ENCODE measurements around the gene USP2.
A peak's percentile ranks its signal among the peaks of the same experiment; 100 is the strongest.

Gene USP2

DNA sequence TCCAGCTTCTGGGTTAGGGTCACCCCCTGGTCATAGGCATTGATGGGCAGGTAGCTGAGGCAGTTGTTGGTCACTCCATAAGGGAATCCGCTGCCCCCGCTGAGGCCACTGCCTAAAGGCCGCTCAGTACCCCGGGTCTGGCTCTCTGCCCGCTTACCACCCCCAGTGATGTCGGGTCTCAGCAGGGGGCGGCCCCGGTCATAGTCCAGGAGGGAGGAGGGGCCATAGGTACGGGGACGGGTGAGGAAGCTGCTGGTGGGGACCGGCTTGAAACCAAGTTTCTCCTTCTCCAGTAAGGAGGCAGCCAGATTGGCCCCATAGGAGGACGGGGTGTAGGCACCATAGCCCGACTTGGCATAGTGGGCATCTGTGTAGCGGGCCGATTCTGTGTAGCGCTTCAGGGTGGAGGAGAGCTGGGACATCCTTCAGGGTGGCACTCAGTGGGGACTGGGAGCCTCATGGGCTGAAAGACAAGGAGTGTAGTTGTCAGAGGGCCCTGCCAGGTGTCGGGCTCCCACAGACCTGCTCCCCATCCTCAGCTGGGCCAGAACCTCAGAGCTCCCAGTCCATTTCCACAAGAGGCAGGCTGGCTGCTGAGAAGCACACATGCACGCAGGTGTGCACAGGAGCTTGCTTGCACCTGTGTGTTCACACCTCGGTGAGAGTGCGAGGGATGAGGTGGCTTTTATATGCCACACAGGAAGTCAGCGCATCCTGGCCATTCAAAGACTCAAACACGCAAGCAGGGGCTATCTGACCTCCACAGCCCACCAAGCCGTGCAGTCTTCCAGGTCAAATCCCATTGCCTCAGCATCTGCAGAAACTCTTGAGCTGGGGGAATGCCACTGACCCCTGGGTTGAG is 8.2 kb downstream of the USP2 start:
- DNase-seq = no peak
- Histone ChIP-seq H3K36me3 (no peaks in the 10 kb centered on the region), H3K4me3 (ENCODE audit: low read depth, low read length) (no peak overlapping the region), H3K4me1 (peaks cover 72% of the 10 kb centered on the region), H3K27me3 (no peaks in the 10 kb centered on the region), H3K9me3 (no peaks in the 10 kb centered on the region)
- TF ChIP-seq CTCF (IDR thresholded peaks at IDR 0.05; ENCODE audit: low read depth, low read length) = no peak

DNA sequence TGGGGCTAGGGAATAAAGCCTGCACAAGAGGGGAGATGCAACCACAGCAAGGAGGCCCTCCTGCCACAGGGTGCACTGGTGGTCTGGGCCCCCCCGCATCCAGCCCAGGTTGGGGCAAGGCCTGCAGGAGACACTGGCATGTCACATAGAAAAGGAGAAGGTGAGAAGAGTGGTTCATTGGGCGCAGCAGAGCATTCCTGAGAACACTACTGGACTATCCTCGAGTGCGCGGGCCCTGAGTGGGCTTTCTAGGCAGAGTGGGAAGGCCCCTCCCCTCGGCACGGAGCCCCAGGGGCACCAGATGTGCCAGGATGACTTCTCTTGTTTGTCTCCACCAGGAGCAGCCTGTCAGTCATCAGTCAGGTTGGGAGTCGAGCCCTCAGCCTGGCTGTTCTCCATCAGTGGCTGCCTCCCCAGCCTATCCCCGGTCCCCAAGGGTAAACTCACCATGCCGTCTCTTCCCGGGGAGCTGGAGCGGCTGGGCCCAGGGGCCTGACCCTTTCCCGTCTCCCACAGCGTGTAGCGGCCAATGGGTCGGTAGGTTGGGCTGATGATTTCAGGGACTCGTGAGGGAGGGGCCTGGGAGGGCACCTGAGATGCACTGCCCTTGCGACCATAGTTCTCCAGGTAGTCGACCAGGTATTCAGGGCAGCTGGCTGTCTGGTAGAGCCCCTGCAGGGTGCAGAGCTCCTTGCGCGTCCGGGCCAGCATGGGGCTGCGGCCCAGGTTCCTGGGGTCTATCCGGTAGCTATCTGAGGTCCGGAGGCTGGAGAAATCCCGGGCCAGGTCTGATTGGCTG is 9.0 kb downstream of the USP2 start:
- no peaks in the 10 kb centered on the region for H3K27me3 ChIP-seq
- H3K9me3 ChIP-seq = no peaks in the 10 kb centered on the region
- H3K36me3 ChIP-seq = no peaks in the 10 kb centered on the region
- H3K4me1 ChIP-seq = peaks cover 78% of the 10 kb centered on the region
- no peak overlapping the region for H3K4me3 ChIP-seq (ENCODE audit: low read depth, low read length)
- no peak for TF ChIP-seq CTCF (IDR thresholded peaks at IDR 0.05; ENCODE audit: low read depth, low read length)
- DNase-seq = no peak

- TF ChIP-seq CTCF (IDR thresholded peaks at IDR 0.05; ENCODE audit: low read depth, low read length) = peak; percentile 41
- Histone ChIP-seq H3K36me3 (no peaks in the 10 kb centered on the region), H3K4me1 (peaks cover 74% of the 10 kb centered on the region), H3K9me3 (no peaks in the 10 kb centered on the region), H3K4me3 (ENCODE audit: low read depth, low read length) (no peak overlapping the region), H3K27me3 (no peaks in the 10 kb centered on the region)
- peak; percentile 44 for DNase-seq
Observed at GRCh38 chr11:119371778-119372182, 9.7 kb downstream of the USP2 start.

DNA sequence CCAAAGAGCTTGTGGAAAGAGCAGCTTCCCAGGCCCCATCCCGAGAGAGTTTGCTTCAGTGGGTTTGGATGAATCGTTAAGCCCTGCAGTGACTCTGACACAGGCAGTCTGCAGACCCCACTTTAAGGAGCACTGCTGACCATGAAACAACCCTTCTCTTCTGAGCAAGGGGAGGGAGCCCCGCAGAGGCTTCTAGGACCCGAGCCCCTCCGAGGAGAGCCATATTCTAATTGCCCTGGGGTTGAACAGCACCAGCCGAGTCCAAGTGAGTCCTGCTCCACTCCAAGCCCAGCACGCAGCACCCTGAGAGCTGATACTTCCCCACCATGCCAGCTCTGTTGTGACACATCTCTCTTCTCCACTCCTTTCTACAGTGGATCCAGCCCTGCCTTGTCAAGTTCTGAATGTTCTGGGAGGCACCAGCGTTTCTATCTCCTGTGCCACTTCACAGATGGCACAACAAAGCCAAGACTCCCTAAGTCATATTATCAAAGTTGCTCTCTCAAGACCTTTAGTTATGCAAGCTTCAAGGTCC is 10.4 kb downstream of the USP2 start:
- no peak for DNase-seq
- no peak for TF ChIP-seq CTCF (IDR thresholded peaks at IDR 0.05; ENCODE audit: low read depth, low read length)
- Histone ChIP-seq H3K9me3 (no peaks in the 10 kb centered on the region), H3K4me1 (peaks cover 68% of the 10 kb centered on the region), H3K27me3 (no peaks in the 10 kb centered on the region), H3K36me3 (no peaks in the 10 kb centered on the region), H3K4me3 (ENCODE audit: low read depth, low read length) (no peak overlapping the region)

DNA sequence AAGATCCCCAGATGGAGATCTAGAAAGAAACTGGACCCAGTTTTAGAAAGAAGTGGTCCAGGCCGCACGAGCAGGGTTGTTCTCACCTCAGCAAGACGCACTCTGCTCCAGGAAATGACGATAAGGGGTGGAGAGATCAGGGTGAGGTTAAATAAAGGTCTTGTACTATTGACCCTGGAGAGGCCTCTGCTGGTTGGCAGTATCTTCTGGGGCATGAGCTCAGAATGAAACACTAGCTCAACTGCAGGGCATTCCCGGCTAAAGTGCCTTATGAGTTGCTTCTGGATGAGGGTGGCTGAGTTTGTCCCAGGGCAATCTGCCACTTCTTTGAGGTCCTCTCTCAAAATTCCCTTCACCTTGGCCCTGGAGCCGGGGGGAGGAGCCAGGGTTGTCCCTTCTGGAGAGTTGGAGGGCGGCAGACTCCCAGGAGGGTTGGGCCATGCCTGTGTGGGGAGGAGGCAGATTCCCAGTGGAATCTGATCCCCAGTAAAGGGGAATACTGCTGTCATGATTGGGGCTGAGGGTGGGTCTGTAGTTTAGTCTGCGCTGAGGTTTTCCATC is 10.9 kb downstream of the USP2 start:
- no peaks in the 10 kb centered on the region for H3K9me3 ChIP-seq
- H3K4me1 ChIP-seq = peaks cover 62% of the 10 kb centered on the region
- H3K4me3 ChIP-seq (ENCODE audit: low read depth, low read length) = no peak overlapping the region
- no peak for DNase-seq
- H3K36me3 ChIP-seq = no peaks in the 10 kb centered on the region
- TF ChIP-seq CTCF (IDR thresholded peaks at IDR 0.05; ENCODE audit: low read depth, low read length) = no peak
- H3K27me3 ChIP-seq = no peaks in the 10 kb centered on the region
